GM11168 (cell line): ENCODE measurements around the gene CDC42EP5.

Experiments used
- in situ Hi-C: fragments of 300-500 bp; cut with MboI; formaldehyde crosslinking; loops from one replicate; pipeline ENCODE4 v1.12.0; 2022; ENCODE audit warnings: low sequenced_read_pairs; ENCODE audit not compliant: unreplicated experiment

The CDC42EP5 gene

DNA sequence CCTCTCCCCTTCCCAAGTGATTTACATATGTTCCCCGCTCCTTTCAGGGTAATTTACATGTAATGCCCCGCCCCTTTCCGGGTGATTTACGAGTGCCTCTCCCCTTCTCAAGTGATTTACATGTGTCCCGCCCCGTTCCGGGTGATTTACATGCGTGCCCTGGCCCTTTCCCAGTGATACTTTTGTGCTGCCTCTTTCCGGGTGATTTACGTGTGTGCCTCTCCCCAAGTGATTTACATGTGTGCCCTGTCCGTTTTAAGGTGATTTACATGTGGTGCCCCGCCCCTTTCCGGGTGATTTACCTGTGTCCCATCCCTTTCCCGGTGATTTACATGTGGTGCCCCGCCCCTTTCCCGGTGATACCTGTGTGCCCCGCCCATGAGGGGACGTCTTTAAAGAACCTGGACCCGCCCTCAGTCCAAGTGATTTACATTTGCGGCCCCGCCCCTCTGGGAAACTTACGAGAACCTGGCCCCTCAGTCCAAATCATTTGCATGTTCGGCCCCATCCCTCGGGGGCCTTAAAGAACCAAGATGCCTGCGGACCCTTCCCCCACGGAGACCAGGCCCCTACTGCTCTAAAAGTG lies 9.0 kb downstream of the CDC42EP5 start:
- in situ Hi-C loops: no loop called here

DNA sequence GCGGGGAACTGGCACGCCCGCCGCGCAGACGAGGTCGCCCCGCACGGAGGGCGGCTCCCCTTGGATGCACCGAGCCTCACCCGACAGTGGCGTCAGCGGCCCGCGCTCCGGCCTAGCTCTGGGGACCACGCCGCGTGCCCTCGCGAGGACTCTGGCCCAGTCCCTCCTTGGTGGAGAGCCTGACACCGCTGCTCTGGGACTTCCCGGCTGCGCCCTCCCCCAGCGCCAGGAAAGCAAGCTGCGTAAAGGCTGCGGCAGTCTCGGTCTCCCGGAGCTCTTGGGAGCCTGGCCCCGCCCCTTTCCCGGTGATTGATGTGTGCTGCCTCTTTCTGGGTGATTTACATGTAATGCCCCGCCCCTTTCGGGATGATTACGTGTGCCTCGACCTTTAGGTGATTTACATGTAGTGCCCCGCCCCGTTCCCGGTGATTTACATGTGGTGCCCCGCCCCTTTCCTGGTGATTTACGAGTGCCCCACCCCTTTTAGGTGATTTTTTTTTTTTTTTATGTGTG lies 9.5 kb downstream of the CDC42EP5 start, which contains the start of gene LENG9:
TSS of gene LENG9 (minus strand) at position 248 of the 513 bp plus-strand sequence. CDS start 252 bp downstream, outside the sequence.
- in situ Hi-C loops: no loop called here

DNA sequence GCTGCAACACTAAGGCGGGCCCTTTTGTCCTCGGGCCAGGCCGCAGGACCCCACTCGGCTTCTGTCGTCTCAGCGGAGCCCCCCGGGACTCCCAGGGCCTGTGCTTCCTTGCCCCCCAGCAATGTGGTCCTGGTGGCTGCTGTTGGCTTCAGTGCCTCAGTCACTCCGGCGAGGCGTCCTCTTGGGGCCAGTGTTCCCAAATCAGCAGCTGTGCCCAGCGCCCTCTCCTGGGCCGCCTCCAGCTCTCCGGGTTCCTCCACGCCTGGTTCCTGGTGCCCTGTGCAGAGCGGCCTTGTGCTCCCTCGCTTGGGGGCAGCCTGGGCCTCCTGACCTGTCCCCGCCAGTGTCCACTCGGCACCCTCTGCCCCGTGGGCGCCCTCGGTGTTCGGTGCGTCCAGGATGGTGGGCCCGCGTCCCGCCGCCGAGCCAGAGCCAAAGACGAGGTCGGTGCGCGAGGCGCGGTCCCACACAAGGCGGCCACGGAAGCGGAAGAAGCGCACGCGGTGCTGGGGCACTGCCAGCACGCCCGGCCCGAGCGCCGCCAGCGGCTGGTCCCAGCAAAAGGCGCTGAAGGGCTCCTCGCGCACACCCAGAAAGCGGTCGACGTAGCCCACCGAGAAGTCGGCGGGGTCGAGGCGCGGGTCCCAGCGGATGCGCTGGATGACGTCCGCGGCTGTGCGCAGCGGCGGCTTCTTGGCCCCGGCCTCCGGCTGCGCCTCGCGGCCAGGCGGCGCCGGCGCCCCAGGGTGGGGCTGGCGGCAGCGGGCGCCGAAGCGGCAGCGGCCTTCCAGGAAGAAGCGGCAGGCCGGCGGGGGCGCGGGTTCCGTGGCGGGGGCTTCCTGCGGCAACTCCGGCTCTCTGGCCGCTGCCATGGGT lies 10.2 kb downstream of the CDC42EP5 start:
- in situ Hi-C loops: no loop called here

DNA sequence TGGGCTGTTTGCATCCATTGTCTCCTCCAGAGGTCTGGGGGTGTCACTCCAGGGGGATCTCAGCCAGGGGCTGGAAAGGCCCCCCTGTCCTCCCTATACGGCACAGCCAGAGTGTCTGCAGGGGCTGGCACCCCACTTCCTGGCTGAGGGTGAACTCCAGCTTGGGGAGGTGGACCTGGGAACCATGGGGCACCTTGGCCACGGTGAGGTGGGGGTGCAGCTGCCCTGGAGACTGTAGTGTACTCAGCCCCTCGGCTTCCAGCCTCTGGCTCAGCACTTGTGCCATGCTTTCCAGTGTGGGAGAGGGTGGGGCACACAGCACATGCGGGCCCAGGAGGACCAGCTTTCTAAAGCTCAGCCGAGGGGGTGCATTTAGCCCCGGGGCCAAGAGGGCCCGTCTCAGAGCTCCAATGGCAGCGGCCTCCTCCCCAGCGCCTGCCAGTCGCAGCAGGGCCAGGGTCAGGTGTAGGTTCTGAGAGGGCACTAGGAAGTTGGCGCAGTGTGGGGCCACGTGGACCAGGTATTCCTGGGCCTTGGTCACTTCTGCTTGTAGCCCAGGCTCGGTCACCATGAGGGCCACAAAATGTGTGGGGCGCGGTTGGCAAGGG lies 10.9 kb downstream of the CDC42EP5 start:
- in situ Hi-C loops: no loop called here

DNA sequence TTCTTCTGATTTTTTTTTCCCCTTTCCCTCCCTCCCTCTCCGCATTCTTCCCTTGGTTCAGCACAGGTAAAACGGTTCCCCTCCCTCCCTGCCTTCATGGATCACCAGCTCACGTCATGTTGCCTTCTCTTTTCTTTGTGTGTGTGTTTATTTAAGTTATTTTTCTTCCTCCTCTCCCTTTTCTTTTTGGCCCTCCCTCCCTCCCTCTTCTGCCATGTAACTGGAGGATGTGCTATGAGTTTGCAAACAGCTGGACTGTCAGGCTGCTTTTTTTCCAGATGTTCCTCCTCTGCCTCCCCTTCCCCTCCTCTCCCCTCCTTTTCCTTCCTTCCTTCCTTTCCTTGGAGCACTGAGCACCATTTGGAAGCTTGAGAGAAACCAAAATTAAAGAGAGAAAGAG lies 11.5 kb downstream of the CDC42EP5 start:
- in situ Hi-C loops: no loop called here

DNA sequence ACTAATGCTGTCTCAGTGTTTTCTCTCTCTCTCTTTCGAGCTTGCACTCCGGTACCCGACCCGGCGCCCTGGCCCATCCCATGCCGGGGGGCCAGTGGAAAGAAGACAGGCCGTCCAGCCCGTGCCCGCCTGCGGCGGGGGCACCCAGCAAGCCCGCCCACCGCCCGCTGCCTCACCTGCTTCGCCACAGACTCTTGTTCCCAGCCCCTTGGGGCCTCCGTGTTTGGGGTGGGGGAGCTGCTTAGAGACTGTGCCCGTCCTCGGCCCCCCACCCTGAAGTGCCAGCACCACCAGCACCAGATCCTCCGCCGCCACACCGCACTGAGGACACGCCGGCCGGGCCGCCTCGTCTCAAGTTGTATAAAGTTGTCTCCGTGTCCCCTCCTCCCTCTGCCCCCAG lies 11.9 kb downstream of the CDC42EP5 start:
- in situ Hi-C loops: no loop called here

DNA sequence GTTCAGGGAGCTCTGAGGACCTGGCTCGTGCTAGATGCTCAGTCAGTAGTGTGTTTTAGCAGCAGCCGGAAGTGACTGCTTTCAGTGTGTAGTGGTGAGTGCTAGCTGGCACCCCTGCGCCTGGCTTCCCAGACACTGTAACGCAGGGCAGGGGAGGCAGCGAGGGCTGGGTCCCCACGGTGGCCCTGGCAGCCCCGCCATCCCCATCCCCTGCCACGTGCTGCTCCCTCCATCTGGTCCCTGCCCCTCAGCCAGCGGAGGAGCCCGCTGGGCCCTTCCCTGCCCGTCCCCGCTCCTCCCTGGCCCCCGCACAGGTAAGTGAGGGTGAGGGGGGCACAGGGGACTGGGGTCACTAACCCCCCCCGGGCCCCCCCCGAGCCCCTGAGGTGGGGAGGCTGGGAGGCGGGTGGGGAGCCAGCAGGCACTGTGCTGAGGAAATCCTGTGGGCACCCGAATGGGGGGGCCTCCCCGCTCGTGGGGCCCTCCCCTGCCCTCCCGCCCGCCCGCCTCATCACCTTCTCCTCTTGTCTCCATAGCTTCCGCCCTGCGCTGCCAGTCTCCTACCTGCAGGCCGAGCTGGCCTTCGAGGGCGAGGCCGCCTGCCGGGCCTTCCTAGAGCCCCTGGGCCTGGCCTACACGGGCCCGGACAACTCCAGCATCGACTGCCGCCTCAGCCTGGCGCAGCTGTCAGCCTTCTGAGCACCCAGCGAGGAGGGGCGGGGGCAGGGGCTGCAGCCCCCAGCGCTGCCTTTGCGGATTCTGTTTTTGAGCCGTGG lies 12.7 kb downstream of the CDC42EP5 start:
- in situ Hi-C loops: no loop called here

DNA sequence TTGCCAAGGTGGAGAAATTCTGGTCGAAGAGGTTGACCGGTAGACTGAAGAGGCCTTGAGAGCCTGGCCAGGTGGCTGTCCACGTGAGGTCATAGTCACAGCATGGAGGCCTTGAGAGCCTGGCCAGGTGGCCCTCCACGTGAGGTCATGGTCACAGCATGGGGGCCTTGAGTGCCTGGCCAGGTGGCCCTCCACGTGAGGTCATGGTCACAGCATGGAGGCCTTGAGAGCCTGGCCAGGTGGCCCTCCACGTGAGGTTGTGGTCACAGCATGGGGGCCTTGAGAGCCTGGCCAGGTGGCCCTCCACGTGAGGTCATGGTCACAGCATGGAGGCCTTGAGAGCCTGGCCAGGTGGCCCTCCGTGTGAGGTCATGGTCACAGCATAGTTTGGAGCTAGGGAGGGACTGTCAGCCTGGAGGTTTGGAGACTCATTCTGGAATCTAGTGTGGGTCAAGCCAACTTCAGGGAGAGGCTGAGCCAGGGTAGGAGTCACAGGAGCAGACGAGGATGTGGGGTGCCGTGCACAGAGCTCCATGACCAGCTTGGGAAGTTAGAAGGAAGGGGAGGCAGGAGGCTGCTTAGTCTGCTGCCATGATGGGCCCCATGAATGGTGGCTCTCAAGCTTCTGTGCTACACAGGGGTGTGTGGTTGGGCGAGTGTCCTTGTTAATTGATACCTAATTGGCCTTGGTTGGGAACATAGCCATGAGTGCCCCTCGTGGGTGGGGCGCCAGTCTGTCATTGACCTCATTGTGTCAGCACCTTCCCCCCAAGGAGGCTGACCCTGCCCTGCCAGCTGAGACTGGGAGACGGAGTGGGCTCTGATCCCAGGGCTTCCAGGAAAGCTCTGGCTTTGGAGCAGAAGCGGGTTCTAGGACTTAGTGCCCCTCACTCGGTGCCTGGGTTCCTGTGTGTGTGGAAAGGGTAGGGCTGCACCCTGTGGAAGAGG lies 13.5 kb downstream of the CDC42EP5 start:
- in situ Hi-C loops: no loop called here

DNA sequence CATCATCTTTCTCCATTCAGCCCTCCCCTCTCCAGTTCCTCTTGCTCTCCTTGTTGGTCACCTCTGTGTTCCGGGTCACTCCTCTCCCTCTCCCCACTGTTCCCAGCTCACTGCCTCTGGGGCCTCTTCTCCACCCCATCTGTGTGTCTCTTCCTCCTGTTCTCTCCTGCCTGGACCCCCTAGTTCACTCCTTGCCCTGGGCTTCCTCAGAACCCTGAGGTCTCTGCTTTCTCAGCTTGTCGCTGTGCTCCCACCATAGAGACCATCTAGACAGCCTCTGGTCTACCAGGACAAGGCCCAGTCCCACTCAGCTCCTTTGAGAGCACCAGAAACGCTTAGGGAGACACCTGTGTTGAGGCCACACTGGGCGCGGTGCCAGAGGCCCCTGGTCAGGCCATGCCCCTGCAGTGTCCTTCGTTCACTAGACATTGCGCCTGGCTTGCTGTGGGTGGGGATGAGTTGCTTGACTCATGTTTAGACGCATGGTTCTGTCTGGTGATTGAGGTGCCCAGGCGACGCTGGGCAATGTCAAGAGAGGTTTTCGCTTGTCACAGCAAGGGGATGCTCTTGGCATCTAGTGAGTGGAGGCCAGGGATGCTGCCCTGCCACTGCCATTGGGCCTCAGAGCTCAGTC lies 14.3 kb downstream of the CDC42EP5 start:
- in situ Hi-C loops: no loop called here

DNA sequence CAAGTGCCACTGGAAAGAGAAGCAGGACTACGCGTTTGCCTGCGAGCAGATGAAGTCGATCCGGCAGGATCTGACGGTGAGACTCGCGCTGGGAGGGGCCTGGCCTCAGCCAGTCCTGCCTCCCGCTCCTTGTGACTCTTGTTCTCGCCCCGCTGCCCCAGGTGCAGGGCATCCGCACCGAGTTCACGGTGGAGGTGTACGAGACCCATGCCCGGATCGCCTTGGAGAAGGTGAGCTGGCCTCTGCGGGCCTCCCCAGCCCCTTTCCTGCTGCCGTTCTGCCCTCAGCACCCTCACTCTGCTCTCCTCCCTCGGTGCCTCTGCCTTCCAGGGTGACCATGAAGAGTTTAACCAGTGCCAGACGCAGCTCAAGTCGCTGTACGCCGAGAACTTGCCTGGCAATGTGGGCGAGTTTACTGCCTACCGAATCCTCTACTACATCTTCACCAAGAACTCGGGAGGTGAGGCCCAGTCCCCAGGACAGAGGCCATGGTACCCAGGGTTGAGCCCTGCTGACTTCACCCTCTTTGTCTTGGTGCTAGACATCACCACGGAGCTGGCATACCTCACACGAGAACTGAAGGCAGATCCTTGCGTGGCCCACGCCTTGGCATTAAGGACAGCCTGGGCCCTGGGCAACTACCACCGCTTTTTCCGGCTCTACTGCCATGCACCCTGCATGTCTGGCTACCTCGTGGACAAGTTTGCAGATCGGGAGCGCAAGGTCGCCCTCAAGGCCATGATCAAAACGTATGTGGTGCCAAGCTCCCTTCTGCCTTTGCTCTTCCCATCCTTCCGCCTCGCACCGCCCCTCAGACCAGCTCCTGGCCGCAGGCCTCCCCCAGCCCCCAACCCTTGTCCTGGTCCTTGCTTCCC lies 15.1 kb downstream of the CDC42EP5 start:
- in situ Hi-C loops: no loop called here

DNA sequence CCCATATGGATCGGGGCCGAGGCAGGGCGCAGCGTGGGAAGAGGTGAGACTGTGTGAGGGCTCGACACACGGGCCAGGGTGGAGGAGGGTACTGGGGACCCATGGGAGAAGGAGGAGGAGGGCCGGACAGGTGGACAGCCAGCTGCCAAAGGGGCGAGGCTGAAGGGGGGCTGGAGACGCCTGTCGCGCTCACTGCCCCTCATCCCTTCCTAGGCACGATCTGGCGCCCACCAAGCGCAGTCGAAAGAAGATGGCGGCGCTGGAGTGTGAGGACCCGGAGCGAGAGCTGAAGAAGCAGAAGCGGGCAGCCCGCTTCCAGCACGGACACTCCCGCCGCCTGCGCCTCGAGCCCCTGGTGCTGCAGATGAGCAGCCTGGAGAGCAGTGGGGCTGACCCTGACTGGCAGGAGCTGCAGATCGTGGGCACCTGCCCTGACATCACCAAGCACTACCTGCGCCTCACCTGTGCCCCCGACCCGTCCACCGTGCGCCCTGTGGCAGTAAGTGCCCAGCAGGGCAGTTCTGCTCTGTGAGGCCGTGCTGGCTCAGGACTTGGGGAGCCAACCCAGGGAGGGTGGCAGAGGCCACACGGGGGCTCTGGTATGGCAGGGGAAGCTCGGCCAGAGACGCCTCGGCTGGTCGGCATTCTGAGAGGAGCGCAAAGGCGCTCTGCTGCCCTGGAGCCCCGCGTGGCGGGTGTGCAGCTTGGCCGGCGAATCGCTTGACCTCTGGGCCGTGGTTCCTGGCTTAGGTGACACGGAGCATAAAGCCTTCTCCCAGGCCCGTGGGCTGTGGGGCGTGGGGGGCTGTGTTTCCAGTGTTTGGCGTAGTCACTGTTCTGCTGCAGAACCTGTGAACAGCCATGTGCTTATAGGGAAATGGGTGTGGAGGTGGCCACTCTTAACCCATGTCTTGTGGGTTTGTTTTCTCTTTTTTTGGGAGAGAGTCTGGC lies 16.4 kb downstream of the CDC42EP5 start:
- in situ Hi-C loops: no loop called here

DNA sequence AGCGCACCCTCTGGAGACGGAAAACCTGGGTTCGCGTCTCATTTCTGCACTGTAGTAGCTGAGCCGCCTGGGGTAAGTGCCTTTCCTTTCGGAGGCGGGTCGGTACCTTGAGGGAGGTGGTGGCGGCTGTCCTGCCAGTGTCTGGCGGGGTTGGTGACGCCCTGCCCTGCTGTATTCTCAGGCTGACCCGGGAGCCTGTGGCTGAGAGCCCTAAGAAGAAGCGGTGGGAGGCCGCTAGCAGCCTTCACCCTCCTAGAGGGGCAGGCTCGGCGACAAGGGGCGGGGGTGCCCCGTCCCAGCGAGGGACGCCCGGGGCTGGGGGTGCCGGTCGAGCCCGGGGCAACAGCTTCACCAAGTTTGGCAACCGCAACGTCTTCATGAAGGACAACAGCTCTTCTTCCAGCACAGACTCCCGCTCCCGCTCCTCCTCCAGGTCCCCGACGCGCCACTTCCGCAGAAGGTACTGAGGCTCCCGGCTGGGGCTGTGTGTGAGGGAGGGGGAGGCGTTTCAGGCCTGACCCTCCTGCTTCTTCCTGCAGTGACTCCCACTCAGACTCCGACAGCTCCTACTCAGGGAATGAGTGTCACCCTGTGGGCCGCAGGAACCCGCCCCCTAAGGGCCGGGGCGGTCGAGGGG lies 17.2 kb downstream of the CDC42EP5 start:
- in situ Hi-C loops: no loop called here

DNA sequence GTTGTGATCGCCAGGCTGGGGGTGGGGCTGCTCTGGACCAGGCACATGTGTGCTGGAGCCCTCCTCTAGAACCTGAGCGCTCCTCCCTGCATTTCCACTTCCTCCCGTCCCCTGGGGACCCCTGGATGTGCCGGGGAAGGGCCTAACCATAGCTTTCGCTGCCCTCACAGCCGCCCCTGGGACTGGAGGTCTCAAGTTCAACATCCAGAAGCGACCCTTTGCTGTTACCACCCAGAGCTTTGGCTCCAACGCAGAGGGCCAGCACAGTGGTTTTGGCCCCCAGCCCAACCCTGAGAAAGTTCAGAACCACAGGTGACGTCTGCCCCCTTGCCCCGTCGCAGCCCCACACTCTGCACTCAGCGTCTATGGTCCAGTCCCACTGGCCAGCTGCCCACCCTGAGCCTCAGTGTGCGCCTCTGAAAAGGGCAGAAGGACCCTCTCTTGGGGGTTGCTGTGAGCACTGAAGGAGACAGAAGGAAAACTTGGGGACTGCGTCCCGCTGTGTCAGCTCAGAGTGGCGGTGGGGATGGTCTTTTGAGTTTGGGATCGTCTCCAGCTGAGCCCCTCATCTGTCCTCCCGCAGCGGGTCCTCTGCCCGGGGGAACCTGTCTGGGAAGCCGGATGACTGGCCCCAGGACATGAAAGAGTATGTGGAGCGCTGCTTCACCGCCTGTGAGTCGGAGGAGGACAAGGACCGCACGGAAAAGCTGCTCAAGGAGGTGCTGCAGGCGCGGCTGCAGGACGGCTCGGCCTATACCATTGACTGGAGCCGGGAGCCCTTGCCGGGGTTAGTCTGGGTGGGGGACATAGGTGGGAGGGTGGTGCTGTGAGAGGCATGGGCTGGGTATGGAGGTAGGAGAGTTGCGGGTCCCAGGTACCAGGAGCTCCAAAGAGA lies 18.1 kb downstream of the CDC42EP5 start:
- in situ Hi-C loops: no loop called here

DNA sequence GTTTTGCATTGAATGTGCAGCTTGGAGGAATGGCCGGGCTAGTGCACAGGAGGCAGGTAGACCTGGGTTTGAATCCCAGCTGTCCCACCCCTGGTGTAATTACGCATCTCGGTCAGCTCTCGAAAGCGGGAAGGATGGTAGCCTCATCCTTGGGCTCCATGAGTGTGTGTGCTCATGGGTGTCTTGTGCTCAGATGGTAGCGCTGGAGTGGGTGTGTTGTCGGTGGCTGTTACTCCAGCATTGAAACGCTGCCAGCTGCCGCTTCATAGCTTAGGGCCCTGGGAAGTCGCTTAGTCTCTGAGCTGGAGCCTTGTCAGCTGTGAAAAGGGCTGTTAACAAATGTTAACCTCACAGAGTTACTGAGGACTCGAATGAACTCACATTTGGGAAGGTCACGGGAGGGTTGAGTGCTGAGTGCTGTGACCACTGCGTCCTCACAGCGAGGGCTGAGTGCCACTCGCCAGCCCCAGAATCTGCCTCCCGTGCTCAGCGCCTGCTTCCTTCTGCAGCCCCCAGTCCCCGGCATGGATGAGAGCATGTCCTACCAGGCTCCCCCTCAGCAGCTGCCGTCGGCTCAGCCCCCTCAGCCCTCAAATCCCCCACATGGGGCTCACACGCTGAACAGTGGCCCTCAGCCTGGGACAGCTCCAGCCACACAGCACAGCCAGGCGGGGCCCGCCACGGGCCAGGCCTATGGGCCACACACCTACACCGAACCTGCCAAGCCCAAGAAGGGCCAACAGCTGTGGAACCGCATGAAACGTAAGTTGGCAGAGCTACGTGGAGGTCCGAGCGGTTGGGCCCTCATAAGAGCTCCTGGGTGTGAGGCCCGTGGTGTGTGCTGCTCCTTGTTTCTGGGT lies 18.9 kb downstream of the CDC42EP5 start:
- in situ Hi-C loops: no loop called here
